PC-3 (cell line): Measurements from ENCODE around the gene SERPINA5.
"Not testable (repeated sequence)": the region's sequence is repeated elsewhere in the genome, so short reads cannot be mapped to it uniquely, and the experiment has no call there.

Source experiments
- CTCF ChIP-seq: fragments of 300-600 bp; sonication (generic); conservative IDR thresholded peaks from 2 replicates; pipeline ENCODE4 v1.5.1; 2017; ENCODE audit warnings: antibody characterized with exemption, low read depth, mild to moderate bottlenecking, low read length
- EZH2 ChIP-seq: fragments of 300-600 bp; sonication (generic); IDR thresholded peaks from one replicate; pipeline ENCODE4 v1.6.1; 2017; ENCODE audit warnings: antibody characterized with exemption, mild to moderate bottlenecking, low read length; ENCODE audit not compliant: unreplicated experiment
- EZH2phosphoT487 ChIP-seq: fragments of 300-600 bp; sonication (generic); IDR thresholded peaks from 2 replicates; pipeline ENCODE4 v1.6.1; 2018; ENCODE audit warnings: mild to moderate bottlenecking, antibody characterized with exemption, low read length, borderline replicate concordance

- TF ChIP-seq EZH2phosphoT487, CTCF, EZH2: not testable (repeated sequence)
Measured at GRCh38 chr14:94577472-94577871, 3.8 kb upstream of the SERPINA5 start.
